HG03025 (cell line): ENCODE measurements around the gene SKP1.

Source experiments
- ATAC-seq: cut with Tn5 transposase; IDR thresholded peaks from one replicate; pipeline ENCODE4 v1.9.1; 2021; ENCODE audit warnings: mild to moderate bottlenecking, moderate library complexity; ENCODE audit not compliant: unreplicated experiment, low FRiP score

Gene SKP1

GRCh38 chr5:134145041-134145757 is 31.6 kb downstream of the SKP1 start:
- no peak for ATAC-seq

GRCh38 chr5:134143944-134144941 is 32.5 kb downstream of the SKP1 start:
- ATAC-seq, result no peak

DNA sequence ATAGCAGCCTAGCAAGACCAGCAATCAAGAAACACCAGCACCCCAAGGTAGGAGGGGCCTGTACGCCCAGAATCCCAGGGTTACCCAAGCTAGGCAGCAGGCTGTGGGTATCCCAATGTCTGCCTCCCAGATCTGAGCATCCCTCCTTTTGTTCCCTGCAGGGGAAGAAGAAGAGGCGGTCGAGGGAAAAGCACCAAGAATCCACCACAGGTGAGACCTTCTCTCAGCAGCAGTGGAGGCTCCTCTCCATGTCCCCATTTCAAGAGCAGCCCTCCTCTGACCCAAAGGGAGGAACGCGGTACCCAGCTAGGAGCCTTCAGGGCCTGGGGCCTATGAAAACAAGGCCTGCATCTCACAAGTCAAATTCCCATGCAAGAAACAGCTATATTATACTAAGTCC is 33.3 kb downstream of the SKP1 start:
- ATAC-seq, result no peak

DNA sequence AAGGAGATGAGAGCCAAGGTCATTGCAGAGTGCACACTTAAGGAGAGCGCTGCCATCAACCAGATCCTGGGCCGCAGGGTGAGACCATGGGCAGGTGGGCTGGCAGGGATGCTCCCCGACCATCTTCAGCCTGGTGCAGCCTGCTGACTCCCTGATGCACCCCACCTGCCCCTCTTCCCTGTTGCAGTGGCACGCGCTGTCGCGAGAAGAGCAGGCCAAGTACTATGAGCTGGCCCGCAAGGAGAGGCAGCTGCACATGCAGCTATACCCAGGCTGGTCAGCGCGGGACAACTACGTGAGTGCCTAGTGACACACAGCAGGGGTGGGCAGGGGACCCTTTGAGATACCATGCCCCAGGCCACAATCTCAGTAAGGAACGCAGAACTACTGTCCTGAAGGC is 33.9 kb downstream of the SKP1 start:
- no peak for ATAC-seq

GRCh38 chr5:134142052-134142451 is 34.7 kb downstream of the SKP1 start:
- no peak for ATAC-seq

GRCh38 chr5:134141331-134142050 is 35.3 kb downstream of the SKP1 start:
- ATAC-seq, result no peak

DNA sequence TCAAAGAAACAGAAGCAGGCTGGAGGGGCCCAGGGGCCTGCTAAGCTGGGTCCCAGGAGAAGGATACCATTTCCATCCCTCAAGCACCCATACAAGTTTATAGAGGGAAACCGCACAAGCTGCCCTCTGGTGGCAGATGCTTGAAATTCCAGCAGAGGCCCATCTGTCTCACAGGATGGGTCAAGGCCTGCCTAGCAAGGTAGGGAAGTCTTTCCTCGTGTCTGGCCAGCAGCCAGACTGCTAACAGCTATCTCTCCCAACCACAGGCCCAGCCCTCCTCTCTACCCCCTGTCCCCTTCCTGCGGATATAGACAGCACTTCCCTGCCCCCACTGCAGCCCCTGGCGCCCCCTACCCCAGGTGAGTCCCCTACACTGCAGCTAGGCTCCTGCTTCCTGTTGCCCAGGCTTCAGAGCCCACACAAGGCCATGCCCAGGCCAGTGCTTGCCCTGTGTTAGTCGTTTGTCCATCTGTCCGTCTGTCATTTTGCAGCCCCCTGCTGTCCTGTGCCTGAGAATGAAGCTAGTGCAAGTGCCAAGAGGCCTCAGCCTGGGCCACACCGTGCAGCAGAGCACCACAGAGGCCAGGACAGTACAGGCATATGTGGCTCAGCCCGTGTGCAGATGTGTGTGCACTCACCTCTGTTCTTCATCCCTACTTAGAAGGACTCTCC is 36.1 kb downstream of the SKP1 start:
- no peak for ATAC-seq

GRCh38 chr5:134139891-134140469 is 36.8 kb downstream of the SKP1 start:
- ATAC-seq, result no peak

DNA sequence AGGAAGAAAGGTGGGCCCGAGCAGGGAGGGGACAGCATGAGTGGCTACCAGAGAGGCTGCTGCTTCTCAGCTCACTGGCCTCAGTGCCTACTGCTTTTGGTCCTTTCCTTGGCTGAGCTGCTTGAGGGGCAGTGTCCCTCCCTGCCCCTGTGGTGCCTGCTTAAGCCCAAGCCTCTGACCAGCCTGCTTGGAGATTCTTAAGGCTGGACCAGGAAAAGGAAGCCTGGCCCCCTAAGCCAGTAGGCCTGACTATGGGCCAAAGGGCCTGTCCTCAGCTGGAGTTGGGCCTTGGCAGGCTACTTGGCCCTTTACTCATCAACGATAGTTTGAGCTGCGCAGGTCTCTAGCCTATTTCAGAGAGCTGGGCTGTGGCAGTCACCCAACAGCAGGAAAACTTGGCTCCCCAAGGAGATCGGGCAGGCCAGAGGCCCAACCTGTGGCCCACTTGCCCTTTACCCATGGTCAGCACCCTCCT is 37.3 kb downstream of the SKP1 start:
- no peak for ATAC-seq

GRCh38 chr5:134138416-134139376 is 38.1 kb downstream of the SKP1 start:
- ATAC-seq, result no peak

DNA sequence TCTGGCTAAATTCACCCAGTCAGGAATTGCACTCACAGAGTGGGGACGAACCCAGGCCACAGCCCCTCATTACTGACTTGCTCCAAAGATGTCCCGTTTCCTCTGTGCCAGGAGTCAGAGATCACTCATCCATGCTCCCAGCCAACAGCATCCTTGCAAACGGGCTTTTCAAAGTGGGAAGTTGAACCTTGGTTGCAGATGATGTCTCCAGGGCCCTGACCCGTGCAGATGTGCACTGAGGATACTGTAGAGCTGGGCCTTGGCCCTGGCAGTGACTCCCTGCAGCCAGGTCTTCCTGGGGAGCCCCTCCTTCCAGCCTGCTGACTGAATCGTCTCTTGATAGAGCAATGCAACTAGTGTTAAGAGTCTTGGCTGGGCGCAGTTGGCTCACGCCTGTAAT is 40.0 kb downstream of the SKP1 start:
- no peak for ATAC-seq

GRCh38 chr5:134136221-134136631 is 40.5 kb downstream of the SKP1 start:
- ATAC-seq, result no peak

DNA sequence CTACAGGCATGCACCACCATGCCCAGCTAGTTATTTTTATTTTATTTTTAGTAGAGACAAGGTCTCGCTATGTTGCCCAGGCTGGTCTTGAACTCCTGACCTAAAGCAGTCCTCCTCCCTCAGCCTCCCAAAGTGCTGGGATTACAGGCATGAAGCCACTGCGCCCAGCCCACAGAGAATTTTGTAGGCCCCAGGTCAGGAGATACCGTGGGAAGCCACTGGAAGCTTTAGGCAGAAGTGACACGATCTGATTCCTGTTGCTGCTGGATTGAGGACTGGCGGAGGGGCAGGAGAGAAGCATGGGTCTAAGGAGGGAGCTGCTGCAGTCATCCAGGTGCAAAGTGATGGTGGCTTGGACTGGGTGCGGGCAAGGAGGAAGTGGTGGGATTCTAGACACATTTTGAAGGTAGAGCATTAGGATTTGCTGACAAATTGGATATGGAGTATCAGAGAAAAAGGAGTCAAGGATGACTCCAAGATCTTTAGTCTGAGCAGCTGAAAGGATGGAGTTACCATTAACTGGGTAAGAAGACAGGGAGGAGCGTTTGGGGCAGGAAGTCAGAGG is 41.6 kb downstream of the SKP1 start:
- ATAC-seq, result no peak

DNA sequence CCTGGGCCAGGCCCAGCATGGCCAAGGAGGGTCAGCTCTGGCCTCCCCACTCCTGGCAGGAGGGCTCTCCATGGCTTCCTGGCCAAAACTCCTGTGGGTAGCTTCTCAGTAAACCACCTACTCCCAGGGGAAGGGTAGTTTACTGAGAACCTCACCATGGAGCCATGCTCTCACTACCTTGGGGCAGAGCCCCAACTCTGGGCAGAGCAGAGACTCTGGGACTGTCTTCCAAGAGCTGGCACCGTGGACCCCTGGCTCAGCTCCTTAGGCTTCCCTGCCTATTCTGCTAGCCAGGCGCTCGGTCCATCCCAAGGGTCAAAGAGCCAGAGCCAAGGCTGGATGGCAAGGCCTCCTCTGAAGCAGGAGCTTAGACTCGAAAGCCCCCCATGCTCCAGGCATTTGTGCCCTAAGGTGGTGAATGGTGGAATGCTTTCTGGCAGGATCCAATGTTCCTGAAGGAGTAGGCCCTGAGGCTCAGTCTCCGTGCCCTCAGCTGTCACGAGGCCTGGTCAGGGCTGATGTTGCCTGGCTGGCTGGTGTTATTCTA is 42.7 kb downstream of the SKP1 start:
- ATAC-seq, result no peak

GRCh38 chr5:134133188-134133994 is 43.4 kb downstream of the SKP1 start:
- no peak for ATAC-seq

- ATAC-seq, result no peak
Observed at GRCh38 chr5:134132372-134133187, 44.2 kb downstream of the SKP1 start.
